HepG2 (cell line): ENCODE results near the gene APEX1. TPM values are rescaled to one million over a fixed set of nuclear protein-coding genes. Genes with fewer than 3 reads are reported as not detected.

Source experiments
- HDAC2 ChIP-seq: sonication (generic); formaldehyde crosslinking; IDR thresholded peaks from 2 replicates; pipeline ENCODE4 v1.4.0; 2020; ENCODE audit warnings: missing genetic modification reagents
- HMG20A ChIP-seq: IDR thresholded peaks from 2 replicates; pipeline ENCODE4 v1.6.1; 2016; ENCODE audit warnings: borderline replicate concordance
- HOXA3 ChIP-seq: sonication (generic); formaldehyde crosslinking; IDR thresholded peaks from 2 replicates; pipeline ENCODE4 v1.5.0; 2020; ENCODE audit warnings: missing genetic modification reagents
- KIAA2018 ChIP-seq: sonication (generic); formaldehyde crosslinking; IDR thresholded peaks from 2 replicates; pipeline ENCODE4 v1.5.0; 2020; ENCODE audit warnings: mild to moderate bottlenecking, missing genetic modification reagents, borderline replicate concordance
- NR2F1 ChIP-seq, 2 experiments: fragments of 450-650 bp in 1 of 2; formaldehyde crosslinking in 1 of 2; IDR thresholded peaks; 2 replicates each; pipeline versions ENCODE4 v1.5.0 to v1.6.1; 2016 to 2020; ENCODE audit warnings: mild to moderate bottlenecking in 1 of 2, missing compliant biosample characterization in 1 of 2, missing genetic modification reagents in 1 of 2, moderate library complexity in 1 of 2
- SP5 ChIP-seq: IDR thresholded peaks from 2 replicates; pipeline ENCODE4 v1.6.1; 2016; ENCODE audit warnings: low read depth, borderline replicate concordance
- ZBTB46 ChIP-seq: sonication (generic); formaldehyde crosslinking; IDR thresholded peaks from 2 replicates; pipeline ENCODE4 v1.4.0; 2020; ENCODE audit warnings: mild to moderate bottlenecking, missing genetic modification reagents, borderline replicate concordance
- polyA plus RNA-seq, 8 experiments: library from polyadenylated mRNA; depleted of rRNA in 3 of 8; stranded (reverse) in 7 of 8; unstranded in 1 of 8; fragments of >200 nt; fragmentation: Illumina TruSeq in 4 of 8; extraction: Trizol in 4 of 8; gene quantifications; 2 replicates each; pipeline versions ENCODE4 v1.2.1 to v1.2.3, GENCODE V29; 2011 to 2016; ENCODE audit warnings: low read depth in 4 of 8, missing spikeins in 1 of 8, mixed read lengths in 1 of 8; ENCODE audit not compliant: insufficient read depth in 1 of 8
- total RNA-seq, 5 experiments: library from RNA; depleted of rRNA; stranded (reverse); fragments of >200 nt; fragmentation: Illumina TruSeq; extraction: Trizol; gene quantifications; 2 replicates each; pipeline ENCODE4 v1.2.3, GENCODE V29; 2016; ENCODE audit warnings: low read depth in 1 of 5
- TF ChIP-seq, protein P1 (sequence below): sonication (generic); formaldehyde crosslinking; IDR thresholded peaks from 2 replicates; pipeline ENCODE4 v1.4.0; 2020; ENCODE audit warnings: mild to moderate bottlenecking, missing genetic modification reagents
- TF ChIP-seq, protein P2 (sequence below): sonication (generic); formaldehyde crosslinking; IDR thresholded peaks from 2 replicates; pipeline ENCODE4 v1.4.0; 2020; ENCODE audit warnings: missing genetic modification reagents

Gene APEX1
- total and polyA plus RNA-seq, 2 of the 13 experiments (the other 11 are each of a cell fraction or from before 2014, with no cell fraction given): 171 to 405 TPM

DNA sequence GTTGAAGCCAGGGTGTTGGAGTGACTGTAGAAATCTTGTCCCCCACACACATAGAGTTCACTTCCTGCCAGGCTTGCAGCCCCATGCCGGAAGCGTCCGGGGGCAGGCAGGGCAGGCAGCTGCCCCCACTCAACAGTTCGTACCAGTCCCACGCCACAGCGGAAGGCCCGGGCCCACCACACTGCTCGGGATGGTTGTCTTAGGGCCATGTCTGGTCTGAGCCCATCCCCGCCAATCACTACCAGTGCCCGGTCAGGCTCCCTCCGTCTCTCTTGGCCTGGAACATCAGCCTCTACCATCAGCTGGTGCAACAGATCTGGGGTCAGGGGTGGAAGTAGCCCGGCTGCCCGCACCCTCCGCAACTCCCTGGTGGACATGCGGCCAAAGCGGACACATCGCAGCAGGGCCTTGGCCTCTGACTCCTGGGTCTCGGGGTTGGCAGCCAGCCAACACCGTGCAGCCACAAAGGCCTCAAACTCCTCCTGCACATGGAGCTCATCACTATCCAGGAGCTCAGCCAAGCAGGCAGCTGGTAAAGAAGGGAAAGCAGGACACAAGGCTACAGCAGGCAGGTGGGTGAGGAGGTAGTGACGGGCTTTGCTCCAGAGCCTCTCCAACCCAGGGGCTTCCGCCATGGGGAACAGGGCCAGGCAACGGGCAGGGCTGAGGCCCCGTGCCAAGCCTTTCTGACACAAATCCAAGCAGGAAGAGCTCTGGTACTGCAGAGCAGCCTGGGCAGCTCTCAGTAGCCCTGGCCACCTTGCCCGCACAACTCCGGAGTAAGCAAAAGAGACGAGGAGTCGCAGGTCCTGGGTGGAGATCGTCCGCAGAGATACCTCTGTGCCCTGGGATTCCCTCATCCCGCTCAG, 25.0 kb upstream of the APEX1 start (continued):
- TF ChIP-seq, protein P1, sequence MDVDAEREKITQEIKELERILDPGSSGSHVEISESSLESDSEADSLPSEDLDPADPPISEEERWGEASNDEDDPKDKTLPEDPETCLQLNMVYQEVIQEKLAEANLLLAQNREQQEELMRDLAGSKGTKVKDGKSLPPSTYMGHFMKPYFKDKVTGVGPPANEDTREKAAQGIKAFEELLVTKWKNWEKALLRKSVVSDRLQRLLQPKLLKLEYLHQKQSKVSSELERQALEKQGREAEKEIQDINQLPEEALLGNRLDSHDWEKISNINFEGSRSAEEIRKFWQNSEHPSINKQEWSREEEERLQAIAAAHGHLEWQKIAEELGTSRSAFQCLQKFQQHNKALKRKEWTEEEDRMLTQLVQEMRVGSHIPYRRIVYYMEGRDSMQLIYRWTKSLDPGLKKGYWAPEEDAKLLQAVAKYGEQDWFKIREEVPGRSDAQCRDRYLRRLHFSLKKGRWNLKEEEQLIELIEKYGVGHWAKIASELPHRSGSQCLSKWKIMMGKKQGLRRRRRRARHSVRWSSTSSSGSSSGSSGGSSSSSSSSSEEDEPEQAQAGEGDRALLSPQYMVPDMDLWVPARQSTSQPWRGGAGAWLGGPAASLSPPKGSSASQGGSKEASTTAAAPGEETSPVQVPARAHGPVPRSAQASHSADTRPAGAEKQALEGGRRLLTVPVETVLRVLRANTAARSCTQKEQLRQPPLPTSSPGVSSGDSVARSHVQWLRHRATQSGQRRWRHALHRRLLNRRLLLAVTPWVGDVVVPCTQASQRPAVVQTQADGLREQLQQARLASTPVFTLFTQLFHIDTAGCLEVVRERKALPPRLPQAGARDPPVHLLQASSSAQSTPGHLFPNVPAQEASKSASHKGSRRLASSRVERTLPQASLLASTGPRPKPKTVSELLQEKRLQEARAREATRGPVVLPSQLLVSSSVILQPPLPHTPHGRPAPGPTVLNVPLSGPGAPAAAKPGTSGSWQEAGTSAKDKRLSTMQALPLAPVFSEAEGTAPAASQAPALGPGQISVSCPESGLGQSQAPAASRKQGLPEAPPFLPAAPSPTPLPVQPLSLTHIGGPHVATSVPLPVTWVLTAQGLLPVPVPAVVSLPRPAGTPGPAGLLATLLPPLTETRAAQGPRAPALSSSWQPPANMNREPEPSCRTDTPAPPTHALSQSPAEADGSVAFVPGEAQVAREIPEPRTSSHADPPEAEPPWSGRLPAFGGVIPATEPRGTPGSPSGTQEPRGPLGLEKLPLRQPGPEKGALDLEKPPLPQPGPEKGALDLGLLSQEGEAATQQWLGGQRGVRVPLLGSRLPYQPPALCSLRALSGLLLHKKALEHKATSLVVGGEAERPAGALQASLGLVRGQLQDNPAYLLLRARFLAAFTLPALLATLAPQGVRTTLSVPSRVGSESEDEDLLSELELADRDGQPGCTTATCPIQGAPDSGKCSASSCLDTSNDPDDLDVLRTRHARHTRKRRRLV (CRISPR knock-in tag): 0 out of 2 replicates have a peak, but pooled peaks have one; percentile 30
- TF ChIP-seq NR2F1 (CRISPR knock-in tag; IDR thresholded peaks at IDR 0.05): peak; percentile 89 to 95
- TF ChIP-seq HOXA3 (CRISPR knock-in tag): peak; percentile 34; the same call in 1 of the 2 replicates
- TF ChIP-seq KIAA2018: no peak
- peak; percentile 22; the same call in 1 of the 2 replicates for TF ChIP-seq HMG20A (CRISPR knock-in tag)
- peak; percentile 27; the same call in 1 of the 2 replicates for TF ChIP-seq HDAC2 (CRISPR knock-in tag)
- TF ChIP-seq, protein P2, sequence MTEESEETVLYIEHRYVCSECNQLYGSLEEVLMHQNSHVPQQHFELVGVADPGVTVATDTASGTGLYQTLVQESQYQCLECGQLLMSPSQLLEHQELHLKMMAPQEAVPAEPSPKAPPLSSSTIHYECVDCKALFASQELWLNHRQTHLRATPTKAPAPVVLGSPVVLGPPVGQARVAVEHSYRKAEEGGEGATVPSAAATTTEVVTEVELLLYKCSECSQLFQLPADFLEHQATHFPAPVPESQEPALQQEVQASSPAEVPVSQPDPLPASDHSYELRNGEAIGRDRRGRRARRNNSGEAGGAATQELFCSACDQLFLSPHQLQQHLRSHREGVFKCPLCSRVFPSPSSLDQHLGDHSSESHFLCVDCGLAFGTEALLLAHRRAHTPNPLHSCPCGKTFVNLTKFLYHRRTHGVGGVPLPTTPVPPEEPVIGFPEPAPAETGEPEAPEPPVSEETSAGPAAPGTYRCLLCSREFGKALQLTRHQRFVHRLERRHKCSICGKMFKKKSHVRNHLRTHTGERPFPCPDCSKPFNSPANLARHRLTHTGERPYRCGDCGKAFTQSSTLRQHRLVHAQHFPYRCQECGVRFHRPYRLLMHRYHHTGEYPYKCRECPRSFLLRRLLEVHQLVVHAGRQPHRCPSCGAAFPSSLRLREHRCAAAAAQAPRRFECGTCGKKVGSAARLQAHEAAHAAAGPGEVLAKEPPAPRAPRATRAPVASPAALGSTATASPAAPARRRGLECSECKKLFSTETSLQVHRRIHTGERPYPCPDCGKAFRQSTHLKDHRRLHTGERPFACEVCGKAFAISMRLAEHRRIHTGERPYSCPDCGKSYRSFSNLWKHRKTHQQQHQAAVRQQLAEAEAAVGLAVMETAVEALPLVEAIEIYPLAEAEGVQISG (CRISPR knock-in tag): peak; percentile 58; the same call in 1 of the 2 replicates
- TF ChIP-seq ZBTB46 (CRISPR knock-in tag): no peak
- TF ChIP-seq SP5 (CRISPR knock-in tag): no peak
